ENCODE measurements around the gene NR2F1. TPM values are rescaled to one million over a fixed set of nuclear protein-coding genes. Genes with fewer than 3 reads are reported as not detected.

The NR2F1 gene
- total RNA-seq, 1 donor from 2014 or later = 7.7 TPM

DNA sequence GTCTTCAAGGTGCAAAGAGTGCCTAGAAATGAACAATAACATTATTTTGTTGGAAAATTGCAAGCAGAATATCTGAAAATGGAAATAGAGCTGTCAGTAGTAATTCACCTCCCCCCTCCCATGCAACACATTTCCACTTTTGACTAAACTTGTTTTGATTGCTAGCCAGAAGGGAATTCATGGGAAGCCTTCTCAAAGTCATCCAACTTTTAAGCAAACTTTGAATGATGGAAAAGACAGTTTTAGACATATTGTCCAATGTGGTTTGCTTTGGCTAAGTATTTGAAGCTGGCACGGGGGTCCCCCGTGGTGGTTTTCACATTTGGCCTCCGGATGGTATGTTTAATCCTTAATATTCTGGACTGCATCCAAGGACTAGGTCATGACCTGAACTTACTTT, 7.5 kb downstream of the NR2F1 start:
- DNase-seq (ENCODE audit: low read depth) = no peak

GRCh38 chr5:93591323-93591945, 8.4 kb downstream of the NR2F1 start:
- no peak for DNase-seq (ENCODE audit: low read depth)

GRCh38 chr5:93592883-93593282, 9.9 kb downstream of the NR2F1 start:
- DNase-seq (ENCODE audit: low read depth) = no peak

GRCh38 chr5:93593476-93594131, 10.6 kb downstream of the NR2F1 start:
- no peak for DNase-seq (ENCODE audit: low read depth)

DNA sequence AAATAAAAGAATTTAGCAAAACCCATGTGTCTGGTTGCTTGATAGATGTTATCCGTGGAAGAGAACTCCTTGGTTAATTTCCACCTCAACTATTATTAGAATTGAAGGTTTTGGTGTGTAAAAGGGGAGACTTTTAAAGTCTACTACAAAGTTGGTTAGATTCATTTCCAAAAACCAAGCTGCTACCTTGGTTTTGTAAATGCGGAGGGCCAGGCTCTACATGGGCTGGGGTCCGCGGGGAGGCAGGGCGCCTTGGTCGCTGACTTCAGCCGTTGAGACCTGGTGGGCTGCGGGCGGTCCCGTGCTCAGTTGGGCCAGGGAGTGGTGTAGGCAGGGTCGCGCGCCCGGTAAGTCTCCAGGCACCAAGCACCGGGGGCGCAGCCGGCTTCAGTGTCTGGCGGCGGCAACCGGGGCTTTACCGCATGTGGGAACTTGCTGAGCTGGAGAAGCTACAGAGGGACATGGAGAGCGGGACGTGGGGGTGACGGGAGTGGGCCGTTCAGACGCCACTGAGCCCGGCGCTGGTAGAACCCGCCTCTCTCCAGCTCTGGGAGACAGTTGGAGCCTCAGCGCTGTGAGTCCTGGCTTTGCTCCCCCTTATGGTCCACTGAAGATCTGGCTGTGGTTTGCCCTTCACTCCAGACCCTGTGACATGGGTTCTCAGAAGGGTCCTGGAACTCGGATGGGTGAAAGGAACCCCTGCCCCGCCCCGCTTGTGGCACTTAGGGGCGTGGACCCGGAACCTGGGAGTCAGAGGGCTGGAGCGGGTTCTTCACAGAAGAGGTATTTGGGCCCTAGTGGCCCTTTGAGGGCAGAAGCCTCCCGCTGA, 11.8 kb downstream of the NR2F1 start:
- DNase-seq (ENCODE audit: low read depth) = no peak

DNA sequence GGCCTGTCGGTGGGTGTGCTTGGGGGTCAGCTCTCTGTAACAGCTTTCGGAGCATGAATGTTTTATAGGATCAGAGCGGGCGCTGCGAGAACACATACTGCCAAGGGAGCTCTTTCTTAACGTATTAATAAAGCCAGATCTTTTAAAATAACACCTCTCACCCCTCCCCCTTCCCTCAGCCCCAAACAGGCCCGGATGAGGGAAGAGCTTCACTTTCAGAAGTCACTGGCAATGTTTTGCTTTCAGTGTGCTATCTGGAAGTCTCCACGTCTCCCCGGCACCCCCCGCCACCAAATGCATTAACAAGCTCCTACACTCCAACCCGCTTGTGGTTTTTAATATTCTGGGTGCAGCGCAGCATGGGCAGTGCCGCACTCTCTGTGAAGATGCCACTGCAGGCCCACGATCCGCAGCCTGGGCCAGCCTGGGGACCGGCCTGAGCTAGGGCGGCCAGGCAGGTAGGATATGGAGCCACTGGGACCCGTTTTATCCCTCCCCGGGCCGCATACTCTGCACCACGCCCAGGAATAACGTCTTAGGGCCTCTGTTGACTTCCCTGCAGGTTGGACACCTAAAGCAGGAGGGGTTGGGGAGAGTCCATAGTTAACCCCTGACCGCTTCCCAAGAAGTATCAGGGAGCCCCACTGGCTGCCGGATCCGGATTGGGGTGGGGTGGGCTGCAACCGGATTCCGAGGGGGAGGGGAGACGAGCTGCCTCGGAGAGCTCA, 12.6 kb downstream of the NR2F1 start:
- no peak for DNase-seq (ENCODE audit: low read depth)

GRCh38 chr5:93596310-93596675, 13.3 kb downstream of the NR2F1 start:
- no peak for DNase-seq (ENCODE audit: low read depth)

- DNase-seq (ENCODE audit: low read depth) = no peak
These were observed 13.9 kb downstream of the NR2F1 start for GRCh38 chr5:93596676-93597490.

GRCh38 chr5:93598091-93599000, 15.3 kb downstream of the NR2F1 start:
- peak; percentile 82 for DNase-seq (ENCODE audit: low read depth)

- DNase-seq (ENCODE audit: low read depth) = no peak
These were observed 16.0 kb downstream of the NR2F1 start for GRCh38 chr5:93599001-93599379.

DNA sequence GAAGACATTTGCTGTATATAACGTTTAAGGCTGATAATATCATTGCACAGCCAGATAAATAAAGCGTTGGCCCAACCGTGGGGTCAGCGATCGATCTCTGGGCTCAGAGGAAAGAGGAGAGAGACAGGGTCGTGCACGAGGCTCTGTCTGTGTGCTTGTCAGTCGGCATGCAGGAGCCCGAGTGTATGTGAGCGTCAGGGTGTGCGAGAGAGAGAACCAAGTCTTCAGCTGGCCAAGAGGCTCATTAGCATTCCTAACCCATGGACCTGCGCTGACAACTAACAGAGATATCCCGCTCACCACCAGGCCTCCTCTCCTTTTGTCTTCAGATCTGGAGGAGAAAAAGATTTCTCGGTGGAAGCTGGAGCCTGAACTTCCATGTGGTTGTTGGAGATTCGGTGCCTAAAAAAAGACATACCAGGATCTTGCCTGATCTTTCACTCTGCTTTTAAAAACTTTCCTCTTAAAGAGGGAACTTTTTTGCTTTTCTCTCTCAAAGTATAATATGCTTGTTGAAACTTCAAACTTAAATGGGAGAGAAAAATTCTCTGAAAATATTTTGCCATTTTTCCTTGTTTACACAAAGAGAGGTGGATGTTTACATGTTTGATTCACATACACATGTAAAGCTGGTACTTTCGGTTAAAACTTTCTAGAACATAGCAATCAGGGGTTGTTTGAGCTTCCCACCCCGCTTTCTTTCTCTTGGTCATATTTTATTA, 16.5 kb downstream of the NR2F1 start:
- no peak for DNase-seq (ENCODE audit: low read depth)

DNA sequence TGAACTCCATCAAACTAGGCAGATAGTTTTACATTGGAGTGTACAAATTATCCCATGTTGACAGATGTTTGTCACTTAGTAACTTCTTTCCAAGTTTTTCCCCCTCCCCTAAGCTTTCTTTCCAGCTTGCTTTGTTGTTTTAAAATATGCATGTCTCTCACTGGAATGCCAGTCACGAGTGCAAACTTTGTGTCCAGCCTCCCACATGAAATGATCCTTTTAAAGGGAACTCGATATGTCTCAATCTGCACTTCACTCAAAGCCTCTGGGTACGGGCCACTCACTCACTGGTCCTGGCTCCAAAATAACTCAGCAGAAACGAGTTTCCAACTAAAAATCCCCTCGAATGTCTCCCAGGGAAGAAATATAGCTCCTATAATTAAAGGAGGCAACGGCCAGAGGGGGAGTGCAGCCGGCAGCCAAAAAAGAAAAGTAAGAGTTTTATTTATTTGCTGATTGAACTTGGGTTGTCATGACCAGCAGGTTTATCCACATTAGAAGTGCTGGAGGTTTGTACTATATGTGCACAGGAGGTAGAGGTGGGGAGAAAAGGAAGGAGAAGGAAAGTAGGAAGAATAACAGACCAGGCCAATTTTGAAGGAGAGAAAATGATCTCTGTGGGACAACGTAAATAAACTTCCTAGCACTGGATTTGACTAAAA, 17.5 kb downstream of the NR2F1 start:
- peak; percentile 51 for DNase-seq (ENCODE audit: low read depth)

GRCh38 chr5:93601071-93601801, 18.2 kb downstream of the NR2F1 start:
- no peak for DNase-seq (ENCODE audit: low read depth)

GRCh38 chr5:93601802-93602155, 18.8 kb downstream of the NR2F1 start:
- no peak for DNase-seq (ENCODE audit: low read depth)

DNA sequence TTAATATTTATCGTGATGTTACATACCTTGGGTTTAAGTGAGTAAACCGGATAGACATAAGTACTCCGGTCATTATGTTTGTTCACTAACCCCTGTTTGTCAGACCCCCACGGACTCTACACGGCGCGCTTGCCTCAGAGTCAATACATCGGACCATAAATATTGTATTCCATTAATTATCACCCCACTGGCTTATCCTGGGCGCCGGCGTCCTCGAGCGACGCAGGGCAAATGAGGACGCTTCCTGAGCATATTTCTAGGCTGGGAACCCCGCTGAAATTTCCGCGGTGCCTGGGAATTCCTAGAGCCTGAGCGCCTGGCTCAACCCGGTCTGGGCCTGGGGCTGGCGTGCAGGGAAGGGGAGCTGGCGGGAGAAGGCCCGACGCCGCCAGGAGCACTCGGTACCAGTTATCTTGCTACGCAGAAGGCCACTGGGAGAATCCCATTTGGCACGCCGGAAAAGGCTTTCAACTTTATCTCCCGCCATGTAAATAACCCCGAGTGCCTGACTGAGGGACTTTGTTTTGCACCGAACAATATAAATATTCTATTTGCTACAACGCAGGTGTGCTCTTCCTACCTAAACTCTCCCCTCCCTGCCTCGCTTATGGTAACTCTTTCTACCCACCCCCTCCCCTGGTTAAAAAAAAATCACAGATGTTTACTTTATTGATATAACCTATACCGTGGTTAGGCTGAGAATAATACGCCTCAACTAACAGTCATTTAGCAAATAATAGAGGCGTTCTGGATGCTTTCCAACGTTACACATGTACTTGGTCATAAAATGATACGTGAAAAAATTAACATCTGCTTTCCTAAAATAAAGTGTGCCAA, 19.4 kb downstream of the NR2F1 start:
- DNase-seq (ENCODE audit: low read depth) = no peak

DNA sequence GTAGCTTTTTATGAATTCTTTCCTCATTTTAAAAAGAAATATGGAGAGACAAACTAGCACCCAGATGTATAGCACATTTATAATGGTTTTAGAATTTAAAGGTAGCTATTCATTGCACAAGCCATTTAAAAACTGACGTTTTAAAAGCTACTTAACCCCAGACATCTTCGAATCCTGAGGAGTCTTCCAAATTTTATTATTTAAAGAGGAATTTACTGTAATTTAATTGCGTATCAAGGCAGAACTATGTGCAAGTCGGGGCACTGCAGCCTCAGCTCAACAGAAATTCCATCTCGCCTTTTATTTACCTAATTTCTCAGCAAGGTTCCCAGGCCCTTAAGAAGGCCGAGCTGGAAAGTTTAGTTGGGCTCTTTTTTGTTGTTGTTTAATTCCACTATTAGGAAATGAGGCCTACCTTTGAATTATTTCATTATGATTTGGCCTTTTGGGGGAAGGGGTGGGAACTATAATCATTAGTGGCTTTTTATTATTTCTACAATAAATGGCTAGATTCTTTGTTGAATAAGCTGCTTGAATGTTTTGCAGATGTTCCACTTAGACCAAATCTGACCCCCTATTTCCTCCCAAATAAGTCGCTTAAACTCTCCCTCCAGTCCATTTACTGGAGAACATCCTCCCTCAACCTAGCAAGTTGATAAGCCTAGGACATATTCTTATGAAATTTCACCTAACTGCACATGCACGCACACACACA, 20.2 kb downstream of the NR2F1 start:
- no peak for DNase-seq (ENCODE audit: low read depth)

Data from myocyte (in vitro differentiated cells).